GM19452 (cell line): Measurements from ENCODE around the gene ITGB3.
"Not testable (repeated sequence)": the region's sequence is repeated elsewhere in the genome, so short reads cannot be mapped to it uniquely, and the experiment has no call there.

Experiments used
- ATAC-seq: cut with Tn5 transposase; IDR thresholded peaks from one replicate; pipeline ENCODE4 v1.9.1; 2021; ENCODE audit not compliant: unreplicated experiment

ITGB3 gene

GRCh38 chr17:47222047-47222446, 31.6 kb upstream of the ITGB3 start:
- no peak for ATAC-seq

- ATAC-seq = no peak
Observed at GRCh38 chr17:47223007-47223406, 30.6 kb upstream of the ITGB3 start.

- no peak for ATAC-seq
Observed at GRCh38 chr17:47223460-47223859, 30.2 kb upstream of the ITGB3 start.

GRCh38 chr17:47224077-47224476, 29.6 kb upstream of the ITGB3 start:
- ATAC-seq = not testable (repeated sequence)

- no peak for ATAC-seq
Observed at GRCh38 chr17:47224966-47225365, 28.7 kb upstream of the ITGB3 start.

- no peak for ATAC-seq
Observed at GRCh38 chr17:47225436-47225858, 28.2 kb upstream of the ITGB3 start.

- no peak for ATAC-seq
Observed at GRCh38 chr17:47225911-47226688, 27.5 kb upstream of the ITGB3 start.

- ATAC-seq = no peak
Observed at GRCh38 chr17:47227862-47228261, 25.8 kb upstream of the ITGB3 start.

GRCh38 chr17:47229535-47230443, 23.8 kb upstream of the ITGB3 start:
- peak; percentile 70 for ATAC-seq

GRCh38 chr17:47230864-47231263, 22.8 kb upstream of the ITGB3 start:
- no peak for ATAC-seq

- ATAC-seq = no peak
Observed at GRCh38 chr17:47231334-47231733, 22.3 kb upstream of the ITGB3 start.

- ATAC-seq = no peak
Observed at GRCh38 chr17:47231866-47232265, 21.8 kb upstream of the ITGB3 start.

GRCh38 chr17:47232465-47232864, 21.2 kb upstream of the ITGB3 start:
- no peak for ATAC-seq

- no peak for ATAC-seq
Observed at GRCh38 chr17:47235506-47235905, 18.1 kb upstream of the ITGB3 start.

- no peak for ATAC-seq
Observed at GRCh38 chr17:47235923-47236322, 17.7 kb upstream of the ITGB3 start.

- no peak for ATAC-seq
Observed at GRCh38 chr17:47237841-47238240, 15.8 kb upstream of the ITGB3 start.

GRCh38 chr17:47238321-47239010, 15.2 kb upstream of the ITGB3 start:
- no peak for ATAC-seq

GRCh38 chr17:47239619-47239966, 14.0 kb upstream of the ITGB3 start:
- no peak for ATAC-seq

GRCh38 chr17:47239967-47240651, 13.5 kb upstream of the ITGB3 start:
- no peak for ATAC-seq

- ATAC-seq = no peak
Observed at GRCh38 chr17:47240806-47241205, 12.8 kb upstream of the ITGB3 start.

GRCh38 chr17:47242648-47243047, 11.0 kb upstream of the ITGB3 start:
- ATAC-seq = no peak
